GM12865 (cell line): Measurements from ENCODE around the gene DGCR6L.
"Not testable (repeated sequence)": the region's sequence is repeated elsewhere in the genome, so short reads cannot be mapped to it uniquely, and the experiment has no call there.

Experiments
- DNase-seq: peaks from one replicate; pipeline ENCODE4 v3.0.0; 2010; ENCODE audit warnings: low read depth
- H3K4me3 ChIP-seq: 2 replicates; pipeline ENCODE4 v1.5.1; 2011; ENCODE audit warnings: mild to moderate bottlenecking, low read depth, low read length, control low read depth
- TF ChIP-seq, protein P1 (sequence below): IDR thresholded peaks from 2 replicates; pipeline ENCODE4 v1.5.1; 2011; ENCODE audit warnings: low read length, control low read depth, low read depth, inconsistent platforms; ENCODE audit not compliant: insufficient read depth; ENCODE audit errors: missing control alignments

Gene DGCR6L

DNA sequence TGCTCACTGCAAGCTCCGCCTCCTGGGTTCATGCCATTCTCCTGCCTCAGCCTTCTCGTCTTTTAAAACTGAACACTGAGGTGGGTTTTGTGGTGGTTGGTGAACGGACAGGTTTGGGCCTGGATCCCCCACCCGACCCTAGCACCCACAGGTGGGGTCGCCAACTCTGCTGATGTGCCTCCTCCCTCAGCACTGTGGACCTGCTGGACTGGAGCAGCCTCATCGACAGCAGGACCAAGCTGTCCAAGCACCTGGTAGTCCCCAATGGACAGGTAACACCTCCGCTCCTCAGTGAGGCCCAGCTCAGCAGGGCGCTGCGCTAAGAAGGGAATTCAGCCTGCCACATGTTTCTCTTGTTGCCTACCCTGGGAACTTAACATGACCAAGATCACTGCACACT, 15.2 kb downstream of the DGCR6L start:
- TF ChIP-seq, protein P1, sequence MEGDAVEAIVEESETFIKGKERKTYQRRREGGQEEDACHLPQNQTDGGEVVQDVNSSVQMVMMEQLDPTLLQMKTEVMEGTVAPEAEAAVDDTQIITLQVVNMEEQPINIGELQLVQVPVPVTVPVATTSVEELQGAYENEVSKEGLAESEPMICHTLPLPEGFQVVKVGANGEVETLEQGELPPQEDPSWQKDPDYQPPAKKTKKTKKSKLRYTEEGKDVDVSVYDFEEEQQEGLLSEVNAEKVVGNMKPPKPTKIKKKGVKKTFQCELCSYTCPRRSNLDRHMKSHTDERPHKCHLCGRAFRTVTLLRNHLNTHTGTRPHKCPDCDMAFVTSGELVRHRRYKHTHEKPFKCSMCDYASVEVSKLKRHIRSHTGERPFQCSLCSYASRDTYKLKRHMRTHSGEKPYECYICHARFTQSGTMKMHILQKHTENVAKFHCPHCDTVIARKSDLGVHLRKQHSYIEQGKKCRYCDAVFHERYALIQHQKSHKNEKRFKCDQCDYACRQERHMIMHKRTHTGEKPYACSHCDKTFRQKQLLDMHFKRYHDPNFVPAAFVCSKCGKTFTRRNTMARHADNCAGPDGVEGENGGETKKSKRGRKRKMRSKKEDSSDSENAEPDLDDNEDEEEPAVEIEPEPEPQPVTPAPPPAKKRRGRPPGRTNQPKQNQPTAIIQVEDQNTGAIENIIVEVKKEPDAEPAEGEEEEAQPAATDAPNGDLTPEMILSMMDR: no peak

DNA sequence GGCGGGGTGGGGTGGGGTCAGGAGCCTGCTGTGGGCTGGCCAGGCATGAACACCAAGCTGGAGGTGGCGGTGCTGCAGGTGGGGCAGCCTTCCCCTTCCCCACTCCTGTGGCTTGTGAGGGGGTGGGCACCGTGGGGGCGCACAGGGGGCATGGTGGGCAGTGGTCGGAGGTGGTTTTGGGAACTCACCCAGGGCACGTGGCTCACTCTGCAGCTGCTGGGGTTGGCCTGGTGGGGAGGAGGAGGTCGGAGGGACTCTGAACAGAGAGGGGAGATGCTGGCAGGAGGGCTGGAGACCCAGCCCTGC, 16.7 kb downstream of the DGCR6L start:
- not testable (repeated sequence) for DNase-seq

More for the DNA sequence above, 15.2 kb downstream of the DGCR6L start:
- H3K4me3 ChIP-seq: no peak overlapping the region
- no peak for DNase-seq

GRCh38 chr22:20302438-20303228, 17.2 kb downstream of the DGCR6L start:
- TF ChIP-seq, protein P1: no peak
- DNase-seq: no peak
- H3K4me3 ChIP-seq: no peak overlapping the region

More for the DNA sequence above, 16.7 kb downstream of the DGCR6L start:
- not testable (repeated sequence) for H3K4me3 ChIP-seq

GRCh38 chr22:20299746-20300136, 20.1 kb downstream of the DGCR6L start:
- no peak for DNase-seq
- TF ChIP-seq, protein P1: no peak
- H3K4me3 ChIP-seq: peak overlapping the region; percentile 9

DNA sequence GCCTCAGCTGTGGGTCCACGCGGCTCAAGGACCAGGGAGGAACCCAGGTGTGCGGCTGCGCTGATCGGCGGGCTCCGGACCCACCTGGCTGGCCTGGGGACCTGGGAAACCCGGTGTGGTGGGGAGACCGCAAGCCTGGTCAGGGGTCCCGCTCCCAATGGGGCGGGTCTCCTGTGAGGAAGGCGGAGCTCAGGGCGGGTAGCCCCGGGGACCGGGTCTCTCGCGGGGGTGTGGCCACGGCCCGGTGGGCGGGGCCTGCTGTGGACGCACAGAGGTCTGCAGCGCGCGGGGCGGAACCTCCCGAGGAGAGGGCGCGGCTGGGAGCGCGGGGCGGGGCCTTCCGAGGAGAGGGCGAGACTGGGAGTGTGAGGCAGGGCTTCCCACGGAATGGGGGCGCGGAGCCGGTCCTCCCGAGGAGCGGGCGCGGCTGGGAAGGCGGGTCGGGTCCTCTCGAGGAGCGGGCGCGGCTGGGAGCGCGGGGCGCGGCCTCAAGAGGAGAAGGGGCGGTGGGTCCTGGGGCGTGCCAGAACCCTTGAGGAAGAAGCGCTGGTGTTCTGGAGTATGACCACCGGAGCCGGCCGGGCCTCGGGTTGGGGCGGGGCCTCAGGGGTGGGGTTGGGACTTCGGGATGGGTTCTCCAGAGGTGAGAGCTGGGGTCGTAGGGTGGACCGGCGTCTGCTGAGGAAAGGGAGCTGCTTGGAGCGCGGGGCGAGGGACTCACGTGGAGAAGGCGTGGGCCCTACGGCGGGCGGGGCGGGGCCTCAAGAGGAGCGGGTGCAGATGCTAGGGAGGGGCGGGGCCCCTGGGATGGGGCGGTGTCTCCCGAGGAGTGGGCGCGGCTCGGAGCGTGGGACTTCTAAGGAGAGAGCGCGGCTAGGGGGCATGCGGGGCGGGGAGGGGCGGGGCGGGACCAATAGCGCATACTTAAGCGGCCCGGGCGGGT, 20.8 kb downstream of the DGCR6L start:
- H3K4me3 ChIP-seq: peak overlapping the region; percentile 56
- TF ChIP-seq, protein P1: no peak
- peak; percentile 86 for DNase-seq

DNA sequence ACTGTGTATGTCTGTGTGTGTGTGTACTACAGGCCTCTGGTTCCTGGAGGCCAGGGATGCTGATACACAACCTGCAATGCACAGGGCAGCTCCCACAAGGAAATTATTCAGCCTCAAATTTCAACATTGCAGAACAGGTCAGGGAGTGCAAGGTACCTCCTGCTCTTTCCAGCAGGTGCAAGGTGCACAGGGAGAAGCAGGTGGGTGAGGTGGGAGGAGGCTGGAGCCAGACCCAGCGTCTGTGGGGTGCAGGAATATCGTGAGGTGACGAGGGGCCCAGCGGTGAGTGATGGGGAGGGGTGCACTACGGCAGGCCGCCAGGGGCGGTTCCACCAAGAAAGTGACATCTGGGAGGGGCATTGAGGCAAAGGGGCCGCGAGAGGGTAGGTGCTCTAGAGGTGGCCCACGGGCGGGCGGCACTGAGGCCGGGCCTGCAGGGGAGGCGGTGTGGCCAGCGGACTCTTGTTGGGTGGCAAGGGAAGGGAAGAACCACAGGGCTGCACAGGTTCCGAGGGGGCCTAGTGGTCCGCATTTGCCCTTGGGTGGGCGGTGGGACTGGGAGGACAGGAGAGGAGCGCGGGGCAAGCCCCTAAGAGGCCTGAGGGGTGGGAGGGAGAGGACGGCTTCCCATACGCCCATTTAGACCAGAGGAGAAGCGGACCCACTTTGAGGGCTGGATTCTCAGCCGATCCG, 21.6 kb downstream of the DGCR6L start:
- TF ChIP-seq, protein P1: no peak
- H3K4me3 ChIP-seq: no peak overlapping the region
- DNase-seq: no peak

GRCh38 chr22:20297414-20298109, 22.3 kb downstream of the DGCR6L start:
- H3K4me3 ChIP-seq: no peak overlapping the region
- TF ChIP-seq, protein P1: no peak
- DNase-seq: no peak
